GM21381 (cell line): ENCODE data around the gene TUBB4A.
"Not testable (repeated sequence)": the region's sequence is repeated elsewhere in the genome, so short reads cannot be mapped to it uniquely, and the experiment has no call there.

ENCODE experiments used
- ATAC-seq: cut with Tn5 transposase; IDR thresholded peaks from one replicate; pipeline ENCODE4 v1.9.1; 2021; ENCODE audit warnings: mild to moderate bottlenecking, moderate library complexity; ENCODE audit not compliant: unreplicated experiment

Gene TUBB4A

DNA sequence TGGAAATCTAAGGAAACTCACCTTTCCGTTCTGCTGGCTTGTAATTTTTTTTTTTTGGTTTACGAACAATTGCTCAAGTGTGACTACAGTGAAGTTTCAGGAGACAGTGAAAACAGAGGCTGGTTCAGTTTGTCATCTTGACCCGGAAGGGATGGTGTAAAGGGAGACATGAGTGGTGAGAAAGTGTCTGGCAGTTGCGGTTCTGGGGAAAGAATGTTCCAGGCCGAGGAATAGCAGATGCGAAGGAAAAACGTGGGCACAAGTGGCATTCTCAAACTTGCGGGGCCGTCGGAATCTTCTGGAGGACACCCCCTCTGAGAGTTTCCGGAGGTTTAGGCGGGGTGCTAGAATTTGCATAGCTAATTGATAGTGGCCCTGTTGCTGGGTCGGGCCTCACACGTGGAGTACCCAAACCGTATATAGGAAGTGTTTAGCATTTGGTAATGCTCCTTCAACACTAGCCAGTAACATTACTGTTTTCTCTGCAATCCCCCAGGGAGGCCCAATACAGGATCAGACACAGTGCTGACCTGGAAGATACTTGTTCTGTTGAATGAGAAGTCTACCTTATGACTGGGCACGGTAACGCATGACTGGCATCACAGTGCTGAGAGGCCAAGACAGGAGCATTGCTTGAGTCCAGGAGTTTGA, 25.9 kb upstream of the TUBB4A start:
- peak; percentile 40 for ATAC-seq

DNA sequence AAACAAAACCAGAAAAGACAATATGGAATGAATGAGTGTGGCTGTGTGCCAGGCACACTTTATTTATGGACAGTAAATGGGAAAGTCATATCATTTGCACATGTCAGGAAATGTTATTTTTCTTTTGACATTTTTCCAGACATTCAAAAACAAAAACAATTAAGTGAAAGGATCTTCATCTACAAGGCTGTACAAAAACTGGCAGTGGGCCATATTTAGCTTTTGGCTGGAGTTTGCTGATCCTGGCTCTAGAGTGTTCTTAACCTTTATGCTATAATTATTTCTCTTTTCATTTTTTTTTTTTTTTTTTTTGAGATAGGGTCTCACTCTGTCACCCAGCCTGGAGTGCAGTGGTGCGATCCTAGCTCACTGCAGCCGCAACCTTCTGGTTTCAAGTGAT, 22.2 kb upstream of the TUBB4A start:
- ATAC-seq: no peak

DNA sequence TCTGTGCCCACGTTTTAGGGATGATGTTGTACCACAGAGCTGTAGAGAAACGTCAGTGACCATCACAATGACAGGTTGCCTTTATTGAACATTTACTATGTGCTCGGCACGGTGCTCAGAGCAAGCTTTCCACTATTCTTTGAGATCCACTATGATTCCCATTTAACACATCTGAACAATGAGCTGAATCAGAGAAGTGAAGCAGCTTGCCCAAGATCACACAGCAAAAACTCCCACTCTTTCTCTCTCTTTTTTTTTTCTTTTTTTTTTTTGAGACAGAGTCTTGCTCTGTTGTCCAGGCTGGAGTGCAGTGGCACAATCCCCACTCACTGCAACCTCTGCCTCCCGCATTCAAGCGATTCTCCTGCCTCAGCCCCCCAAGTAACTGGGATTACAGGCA, 20.6 kb upstream of the TUBB4A start:
- ATAC-seq: no peak

DNA sequence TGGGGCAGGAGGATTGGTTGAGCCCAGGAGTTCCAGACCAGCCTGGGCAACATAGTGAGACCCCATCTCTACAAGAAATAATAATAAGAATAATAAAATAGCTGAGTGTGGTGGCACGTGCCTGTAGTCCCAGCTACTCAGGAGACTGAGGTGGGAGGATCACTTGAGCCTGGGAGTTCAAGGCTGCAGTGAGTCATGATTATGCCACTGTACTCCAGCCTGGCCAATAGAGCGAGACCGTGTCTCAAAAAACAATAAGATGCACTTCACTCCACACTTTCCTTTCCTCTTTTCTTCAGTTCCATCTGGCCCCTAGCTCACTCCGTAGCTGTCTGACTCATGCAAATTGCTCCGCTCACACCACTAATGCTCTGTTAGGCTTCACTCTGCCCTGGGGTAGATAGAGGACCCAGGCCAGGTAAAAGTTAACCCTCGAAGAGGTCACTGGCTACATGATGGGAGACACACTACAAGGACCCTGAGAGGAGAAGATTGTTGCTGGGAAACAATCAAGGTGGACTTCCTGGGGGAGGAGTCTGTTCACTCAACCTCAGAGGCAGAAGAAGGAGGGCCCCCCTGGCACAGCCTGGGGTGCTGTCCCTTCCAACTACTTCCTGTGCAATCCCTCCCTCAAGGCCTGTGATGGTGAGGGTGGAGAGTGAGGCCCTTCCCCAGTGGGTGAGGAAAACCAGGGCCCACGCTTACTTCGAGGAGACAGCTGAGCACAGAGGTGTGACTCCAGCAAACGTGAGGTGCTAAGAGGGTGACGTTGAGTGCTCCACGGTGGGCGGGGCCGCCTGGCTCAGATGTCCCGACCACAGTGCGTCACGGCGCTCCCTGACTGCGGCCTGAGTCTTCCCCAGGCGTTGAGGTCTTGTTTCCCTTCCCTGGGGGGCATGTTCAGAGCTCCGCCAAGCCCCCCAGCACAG, 19.9 kb upstream of the TUBB4A start:
- ATAC-seq: peak; percentile 38

DNA sequence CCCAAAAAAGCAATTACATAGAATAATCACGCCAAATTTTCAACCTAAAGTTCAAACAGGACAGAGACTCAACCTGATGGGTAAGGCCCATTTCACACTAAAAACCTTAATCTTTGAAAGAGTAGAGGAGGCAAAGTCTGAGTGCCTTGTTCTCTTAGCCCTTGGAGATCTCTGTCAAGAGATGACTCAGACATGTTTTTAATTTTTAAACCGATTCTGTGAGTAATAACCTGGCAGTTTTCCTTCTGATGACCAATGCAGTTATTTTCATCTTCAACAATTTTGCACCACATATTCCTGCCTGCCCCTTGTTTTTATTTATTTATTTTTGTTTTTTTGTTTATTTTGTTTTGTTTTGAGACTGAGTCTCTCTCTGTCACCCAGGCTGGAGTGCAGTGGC, 17.2 kb upstream of the TUBB4A start:
- no peak for ATAC-seq

DNA sequence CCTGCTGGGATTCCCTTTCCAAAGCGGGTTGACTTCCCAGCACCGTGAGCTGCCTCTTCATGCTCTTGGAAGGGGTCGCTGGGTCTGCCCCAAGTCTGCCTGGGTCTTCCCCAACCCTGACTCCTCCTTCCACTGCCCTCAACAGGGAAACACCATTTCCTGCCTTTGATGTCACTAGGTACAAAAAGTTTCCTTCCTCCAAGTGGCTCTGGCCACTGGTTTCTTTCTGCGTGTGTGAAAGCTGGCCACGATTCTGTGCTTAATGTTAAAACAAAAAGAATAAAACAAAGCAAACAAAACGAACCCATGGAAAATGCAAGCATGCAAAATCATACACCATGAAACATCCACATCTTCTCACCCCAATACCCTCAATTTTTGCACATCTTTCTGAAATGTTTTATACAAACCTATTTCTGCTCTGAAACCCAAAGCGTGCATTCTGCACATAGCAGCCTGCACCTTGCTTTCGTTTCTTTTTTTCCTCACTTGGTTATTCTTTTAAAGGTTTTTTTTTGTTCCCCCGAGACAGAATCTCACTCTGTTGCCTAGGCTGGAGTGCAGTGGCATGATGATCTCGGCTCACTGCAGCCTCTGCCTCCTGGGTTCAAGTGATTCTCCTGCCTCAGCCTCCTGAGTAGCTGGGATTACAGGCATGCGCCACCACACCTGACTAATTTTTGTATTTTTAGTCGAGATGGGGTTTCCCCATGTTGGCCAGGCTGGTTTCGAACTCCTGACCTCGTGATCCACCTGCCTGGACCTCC, 16.2 kb upstream of the TUBB4A start:
- ATAC-seq: no peak

DNA sequence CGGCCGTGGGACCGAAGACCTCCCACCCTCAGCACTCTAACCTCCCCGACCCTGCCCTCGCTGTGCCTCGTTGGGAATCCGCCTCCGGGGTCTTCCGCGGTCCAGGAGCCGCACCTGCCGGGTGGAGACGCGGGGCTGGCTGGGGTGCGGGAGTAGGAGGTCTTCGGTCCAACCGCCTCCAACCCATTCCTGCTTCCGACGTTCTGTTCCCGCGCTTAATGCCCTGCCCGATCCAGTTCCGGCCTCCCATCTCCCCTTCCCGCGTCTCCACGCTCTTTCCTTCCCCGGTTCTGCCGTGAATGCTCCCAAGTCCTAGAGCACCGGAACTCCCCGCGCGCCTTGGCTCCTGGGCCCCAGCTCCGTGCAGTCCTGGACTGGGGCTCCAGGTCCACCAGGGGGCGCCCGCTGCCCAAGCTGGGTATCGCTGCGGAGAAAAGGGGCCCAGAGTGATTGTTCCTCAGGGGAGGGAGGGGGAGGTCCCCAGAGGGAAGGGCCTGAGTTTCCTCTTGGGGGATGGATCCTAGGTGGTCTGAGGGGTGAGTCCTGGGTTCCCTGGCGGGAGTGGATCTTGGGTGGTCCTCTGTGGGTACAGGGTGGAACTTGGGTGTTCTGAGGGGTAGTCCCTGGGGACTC, 14.7 kb upstream of the TUBB4A start:
- peak; percentile 45 for ATAC-seq

DNA sequence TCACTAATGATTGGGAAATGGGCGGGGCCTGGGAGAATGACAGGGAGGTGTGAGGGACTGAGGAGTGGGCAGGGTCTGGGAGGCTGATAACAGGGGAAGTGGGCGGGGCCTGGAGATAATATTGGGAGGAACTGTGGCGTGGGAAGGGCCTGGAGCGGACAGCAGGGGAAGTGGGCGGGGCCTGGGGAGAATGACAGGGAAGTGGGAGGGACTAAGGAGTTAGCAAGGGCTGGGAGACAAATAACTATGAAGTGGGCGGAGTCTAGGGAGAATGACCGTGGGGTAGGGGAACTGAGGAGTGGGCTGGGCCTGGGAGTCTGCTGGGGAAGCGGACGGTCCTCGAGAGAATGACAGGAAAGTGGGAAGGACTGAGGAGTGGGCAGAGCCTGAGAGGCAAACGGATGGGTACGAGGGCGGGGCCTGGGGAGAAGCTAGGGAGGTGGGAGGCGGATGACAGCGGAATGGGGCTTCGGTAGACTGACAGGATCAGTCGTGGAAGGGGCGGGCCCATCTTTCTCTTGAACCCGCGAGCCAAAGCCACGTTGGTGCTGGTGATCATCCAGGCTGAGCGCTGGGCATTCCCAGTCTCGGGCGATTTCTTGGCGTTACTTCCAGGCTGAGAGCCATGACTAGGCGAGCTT, 14.0 kb upstream of the TUBB4A start:
- ATAC-seq: peak; percentile 43

DNA sequence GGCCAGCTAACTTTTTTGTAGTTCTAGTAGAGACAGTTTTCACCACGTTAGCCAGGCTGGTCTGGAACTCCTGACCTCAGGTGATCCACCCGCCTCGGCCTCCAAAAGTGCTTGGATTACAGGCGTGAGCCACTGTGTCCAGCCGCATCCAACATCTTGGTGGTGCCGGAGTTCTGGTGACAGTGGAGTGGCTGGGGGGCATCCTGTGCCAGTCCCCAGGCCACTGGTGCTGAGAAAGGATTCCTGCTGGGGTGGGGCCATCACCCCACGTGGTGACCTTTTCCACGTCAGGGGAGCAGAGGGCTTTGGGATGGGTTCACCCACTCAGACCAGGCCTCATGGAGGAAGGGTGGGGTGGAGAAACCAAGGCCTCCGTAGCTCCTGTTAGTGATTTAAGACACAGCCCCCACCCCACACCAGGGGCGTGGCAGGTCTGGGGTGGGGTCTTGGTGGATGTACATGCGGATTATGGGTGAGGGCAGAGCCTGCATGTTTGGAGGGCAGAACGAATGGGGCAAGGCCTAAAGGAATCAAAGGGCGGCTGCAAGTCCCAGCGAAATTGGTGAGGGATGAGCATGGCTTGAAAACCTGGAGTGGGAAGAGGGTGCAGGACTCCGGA, 12.9 kb upstream of the TUBB4A start:
- ATAC-seq: no peak

DNA sequence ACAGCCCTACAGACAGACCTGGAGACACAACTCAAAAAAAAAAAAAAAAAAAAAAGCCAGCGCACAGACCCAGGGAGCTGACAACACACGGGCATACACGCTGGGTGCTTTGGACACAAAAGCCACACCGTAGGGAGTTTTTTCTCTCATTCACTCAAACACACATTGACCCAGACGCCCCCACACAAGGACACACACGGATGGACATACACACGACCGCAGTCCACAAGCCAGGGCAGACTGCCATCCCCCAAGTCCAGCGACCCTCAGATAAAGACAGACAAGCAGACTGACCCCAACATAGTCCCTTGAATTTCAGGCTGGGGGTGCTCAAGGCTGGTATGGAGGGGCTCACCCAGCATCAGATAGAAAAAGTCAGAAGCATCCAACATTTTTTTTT, 12.0 kb upstream of the TUBB4A start:
- ATAC-seq: no peak

DNA sequence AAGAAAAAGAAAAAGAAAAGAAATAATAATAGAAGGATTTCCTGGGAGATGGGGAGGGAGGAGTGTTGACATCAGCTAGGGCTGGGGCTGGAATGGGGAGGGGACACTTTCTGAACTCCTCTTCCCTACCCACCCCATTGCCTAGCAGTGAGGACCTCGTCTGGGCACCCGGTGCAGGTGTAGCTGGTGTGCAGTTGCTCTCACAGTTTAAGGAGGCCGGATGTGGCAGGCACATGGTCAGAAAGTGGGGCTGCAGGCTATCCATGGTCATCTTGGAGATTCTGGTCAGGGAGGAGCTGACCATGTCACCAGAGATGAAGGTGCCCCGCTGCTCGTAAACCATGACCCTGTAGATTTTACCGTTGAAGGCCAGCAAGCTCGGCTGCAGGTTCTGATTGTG, 8.5 kb upstream of the TUBB4A start:
- no peak for ATAC-seq

DNA sequence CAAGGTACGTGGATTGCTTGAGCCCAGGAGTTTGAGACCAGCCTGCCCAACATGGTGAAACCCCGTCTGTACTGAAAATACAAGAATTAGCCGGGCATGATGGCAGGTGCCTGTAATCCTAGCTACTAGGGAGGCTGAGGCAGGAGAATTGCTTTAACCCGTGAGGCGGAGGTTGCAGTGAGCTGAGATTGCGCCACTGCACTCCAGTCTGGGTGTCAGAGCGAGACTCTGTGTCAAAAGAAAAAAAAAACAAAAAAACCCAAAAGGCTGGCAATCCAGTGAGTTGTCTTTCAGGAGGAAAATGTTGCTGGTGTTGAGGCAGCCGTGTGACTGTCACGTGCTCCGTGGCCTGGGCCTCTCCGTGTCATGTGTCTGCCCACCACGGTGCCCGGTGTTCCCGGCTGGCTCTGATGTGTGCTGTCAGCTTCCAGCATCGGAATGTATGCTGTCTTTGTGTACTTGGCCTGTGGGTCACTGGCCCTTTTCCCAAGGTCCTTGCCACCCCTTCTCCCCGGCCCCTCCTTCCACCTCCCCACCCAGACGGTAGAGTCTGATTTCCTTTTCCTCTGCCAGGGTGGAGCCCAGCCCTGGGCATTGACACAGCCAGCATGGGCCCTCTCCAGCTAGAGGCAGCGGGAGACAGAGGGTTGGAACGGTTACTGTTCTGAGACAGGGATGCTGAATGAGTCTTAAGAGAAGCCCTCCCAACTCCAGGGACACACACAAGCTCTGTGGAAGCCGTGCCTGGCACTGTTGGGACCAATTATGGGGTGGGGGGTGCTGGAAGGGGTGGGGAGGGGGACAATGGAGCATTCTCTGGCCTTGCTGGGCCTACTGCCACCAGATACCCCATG, 7.2 kb upstream of the TUBB4A start:
- no peak for ATAC-seq

DNA sequence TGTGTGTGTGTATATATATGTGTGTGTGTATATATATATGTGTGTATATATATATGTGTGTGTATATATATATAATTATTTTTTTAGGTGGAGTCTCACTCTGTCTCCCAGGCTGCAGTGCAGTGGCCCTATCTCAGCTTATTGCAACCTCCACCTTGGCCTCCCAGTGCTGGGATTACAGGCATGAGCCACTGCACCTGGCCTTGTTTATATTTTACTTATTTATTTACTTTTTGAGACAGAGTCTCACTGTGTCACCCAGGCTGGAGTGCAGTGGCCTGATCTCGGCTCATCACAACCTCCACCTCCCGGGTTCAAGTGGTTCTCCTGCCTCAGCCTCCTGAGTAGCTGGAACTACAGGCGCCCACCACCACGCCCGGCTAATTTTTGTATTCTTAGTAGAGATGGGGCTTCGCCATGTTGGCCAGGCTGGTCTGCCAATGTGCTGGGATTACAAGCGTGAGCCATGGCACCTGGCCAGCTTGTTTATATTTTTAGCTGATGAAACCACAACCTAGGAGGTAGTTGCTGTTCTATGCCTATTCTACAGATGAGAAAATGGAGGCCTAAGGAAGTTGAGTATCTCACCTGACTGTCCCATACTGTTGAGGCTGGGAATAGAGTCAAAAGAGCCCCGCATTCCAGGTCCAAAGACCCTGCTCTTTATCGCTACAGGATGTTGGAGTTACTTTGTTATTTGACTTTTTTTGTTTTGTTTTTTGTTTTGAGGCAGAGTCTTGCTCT, 6.1 kb upstream of the TUBB4A start:
- ATAC-seq: not testable (repeated sequence)

DNA sequence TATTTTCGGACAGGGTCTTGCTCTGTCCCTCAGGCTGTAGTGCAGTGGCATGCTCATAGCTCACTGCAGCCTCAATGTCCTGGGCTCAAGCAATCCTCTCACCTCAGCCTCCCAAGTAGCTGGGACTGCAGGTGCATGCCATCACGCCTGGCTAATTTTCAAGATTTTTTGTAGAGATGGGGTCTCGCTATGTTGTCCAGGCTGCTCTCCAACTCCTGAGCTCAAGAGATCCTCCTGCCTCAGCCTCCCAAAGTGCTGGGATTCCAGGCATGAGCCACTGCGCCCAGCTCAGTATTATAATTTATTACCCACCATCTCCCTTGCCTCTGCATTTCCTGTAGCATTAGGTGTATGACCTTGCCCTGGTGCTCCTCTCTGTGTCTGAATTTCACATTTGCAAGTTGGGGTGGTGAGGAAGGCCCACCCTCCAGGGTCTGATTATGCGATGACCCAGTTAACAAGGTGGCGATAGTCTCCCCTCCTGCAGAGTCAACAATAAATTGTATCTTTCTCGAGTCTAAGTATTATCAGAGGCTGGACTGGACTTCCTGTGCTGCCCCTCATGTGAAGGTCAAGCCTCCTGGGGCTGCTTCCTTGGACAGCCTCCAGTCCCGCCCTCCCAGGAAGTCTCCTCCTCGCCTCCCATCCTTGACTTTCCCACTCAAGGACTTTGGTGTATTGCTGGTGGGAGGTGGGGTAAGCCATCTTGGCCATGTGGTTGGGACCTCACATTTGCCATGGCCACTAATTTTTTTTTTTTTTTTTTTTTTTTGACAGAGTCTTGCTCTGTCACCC, 1.5 kb upstream of the TUBB4A start:
- ATAC-seq: no peak

DNA sequence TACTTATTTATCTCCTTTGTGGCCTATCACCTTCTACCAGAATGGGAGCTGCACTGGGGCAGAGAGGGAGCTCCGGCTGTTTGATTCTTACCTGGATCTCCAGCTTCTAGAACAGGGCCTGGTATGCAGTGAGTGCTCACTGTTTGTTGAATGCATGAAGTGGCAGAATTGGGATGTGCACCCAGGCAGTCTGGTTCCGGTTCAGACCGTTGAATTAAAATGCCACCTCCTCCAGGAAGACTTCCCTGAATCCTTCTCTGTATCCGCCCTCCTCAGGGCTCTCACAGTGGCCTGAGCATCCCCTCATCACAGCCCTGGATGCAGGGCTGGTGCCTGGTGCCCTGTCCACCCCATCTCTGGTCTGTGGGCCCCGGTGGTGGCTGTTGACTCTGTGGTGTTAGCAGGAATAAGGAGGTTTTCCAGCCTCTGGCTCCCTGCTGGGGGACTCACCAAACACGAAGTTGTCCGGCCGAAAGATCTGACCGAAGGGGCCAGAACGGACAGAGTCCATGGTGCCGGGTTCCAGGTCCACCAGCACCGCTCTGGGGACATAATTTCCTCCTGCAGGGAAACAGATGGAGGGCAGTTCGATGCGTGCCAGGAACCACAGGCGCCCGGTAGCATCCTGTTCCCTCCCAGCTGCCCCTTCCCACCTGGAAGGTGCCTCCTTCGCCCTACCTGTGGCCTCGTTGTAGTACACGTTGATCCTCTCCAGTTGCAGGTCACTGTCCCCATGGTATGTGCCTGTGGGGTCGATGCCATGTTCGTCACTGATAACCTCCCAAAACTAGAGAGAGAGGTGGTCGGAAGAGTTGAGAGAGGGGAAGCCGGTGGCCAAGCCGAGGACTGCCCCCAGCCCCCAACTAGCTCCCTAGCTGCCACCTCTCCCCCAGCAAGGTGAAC, 1.0 kb downstream of the TUBB4A start:
- no peak for ATAC-seq

DNA sequence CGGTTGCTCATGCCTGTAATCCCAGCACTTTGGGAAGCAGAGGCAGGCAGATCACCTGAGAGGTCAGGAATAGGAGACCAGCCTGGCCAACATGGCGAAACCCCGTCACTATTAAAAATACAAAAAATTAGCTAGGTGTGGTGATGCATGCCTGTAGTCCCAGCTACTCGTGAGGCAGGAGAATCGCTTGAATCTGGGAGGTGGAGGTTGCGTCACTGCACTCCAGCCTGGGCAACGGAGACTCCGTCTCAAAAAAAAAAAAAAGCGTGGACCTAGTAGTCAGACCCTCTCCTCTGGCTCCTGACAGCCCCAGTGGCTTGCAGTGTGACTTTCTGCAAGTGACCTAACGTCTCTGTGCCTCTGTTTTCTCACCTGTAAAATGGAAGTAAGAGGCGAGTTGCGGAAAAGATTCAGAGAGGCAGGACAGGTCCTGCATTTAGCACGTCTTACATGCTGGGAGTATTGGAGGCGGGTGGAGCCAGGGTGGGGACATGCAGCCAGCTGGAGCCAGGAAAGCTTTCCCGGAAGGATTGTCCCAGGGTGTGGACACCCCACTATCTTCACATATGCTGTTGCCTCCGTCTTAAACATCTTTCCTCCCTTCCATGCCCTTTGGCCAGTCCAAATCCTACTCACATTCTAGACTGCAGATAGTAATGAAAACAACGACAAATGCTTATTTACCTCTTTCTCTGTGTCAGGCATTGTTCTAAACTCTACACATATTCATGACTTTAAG, 2.9 kb downstream of the TUBB4A start:
- ATAC-seq: no peak
